Measurements from ENCODE around the gene TMEM217.
A peak's percentile ranks its signal among the peaks of the same experiment; 100 is the strongest.
"Not testable (repeated sequence)": the region's sequence is repeated elsewhere in the genome, so short reads cannot be mapped to it uniquely, and the experiment has no call there.

The TMEM217 gene

DNA sequence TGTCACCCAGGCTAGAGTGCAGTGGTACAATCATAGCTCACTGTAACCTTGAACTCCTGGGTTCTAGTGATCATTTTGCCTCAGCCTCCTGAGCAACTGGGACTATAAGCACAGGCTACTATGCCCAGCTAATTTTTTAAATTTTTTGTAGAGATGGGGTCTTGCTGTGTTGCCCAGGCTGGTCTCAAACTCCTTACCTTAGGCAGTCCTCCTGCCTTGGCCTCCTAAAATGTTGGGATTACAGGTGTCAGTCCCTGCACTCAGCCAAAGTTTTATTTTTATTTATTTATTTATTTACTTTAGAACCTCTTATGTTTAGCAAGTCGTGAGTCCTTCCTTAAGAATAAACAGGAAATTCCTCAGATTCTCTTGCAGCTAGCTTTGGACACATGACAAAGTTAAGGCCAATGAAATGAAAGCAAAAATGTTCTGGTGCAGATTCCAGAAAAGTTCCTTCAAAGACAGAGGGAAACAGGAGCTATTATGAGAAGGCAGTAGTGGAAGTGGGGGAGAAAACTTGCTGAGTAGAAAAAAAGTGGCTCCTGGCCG is 68.9 kb downstream of the TMEM217 start:
- DNase-seq (ENCODE audit: low spot score), result no peak
- TF ChIP-seq, protein P1, sequence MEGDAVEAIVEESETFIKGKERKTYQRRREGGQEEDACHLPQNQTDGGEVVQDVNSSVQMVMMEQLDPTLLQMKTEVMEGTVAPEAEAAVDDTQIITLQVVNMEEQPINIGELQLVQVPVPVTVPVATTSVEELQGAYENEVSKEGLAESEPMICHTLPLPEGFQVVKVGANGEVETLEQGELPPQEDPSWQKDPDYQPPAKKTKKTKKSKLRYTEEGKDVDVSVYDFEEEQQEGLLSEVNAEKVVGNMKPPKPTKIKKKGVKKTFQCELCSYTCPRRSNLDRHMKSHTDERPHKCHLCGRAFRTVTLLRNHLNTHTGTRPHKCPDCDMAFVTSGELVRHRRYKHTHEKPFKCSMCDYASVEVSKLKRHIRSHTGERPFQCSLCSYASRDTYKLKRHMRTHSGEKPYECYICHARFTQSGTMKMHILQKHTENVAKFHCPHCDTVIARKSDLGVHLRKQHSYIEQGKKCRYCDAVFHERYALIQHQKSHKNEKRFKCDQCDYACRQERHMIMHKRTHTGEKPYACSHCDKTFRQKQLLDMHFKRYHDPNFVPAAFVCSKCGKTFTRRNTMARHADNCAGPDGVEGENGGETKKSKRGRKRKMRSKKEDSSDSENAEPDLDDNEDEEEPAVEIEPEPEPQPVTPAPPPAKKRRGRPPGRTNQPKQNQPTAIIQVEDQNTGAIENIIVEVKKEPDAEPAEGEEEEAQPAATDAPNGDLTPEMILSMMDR (IDR thresholded peaks at IDR 0.05; ENCODE audit: extremely low read depth, missing control alignments), result no peak

DNA sequence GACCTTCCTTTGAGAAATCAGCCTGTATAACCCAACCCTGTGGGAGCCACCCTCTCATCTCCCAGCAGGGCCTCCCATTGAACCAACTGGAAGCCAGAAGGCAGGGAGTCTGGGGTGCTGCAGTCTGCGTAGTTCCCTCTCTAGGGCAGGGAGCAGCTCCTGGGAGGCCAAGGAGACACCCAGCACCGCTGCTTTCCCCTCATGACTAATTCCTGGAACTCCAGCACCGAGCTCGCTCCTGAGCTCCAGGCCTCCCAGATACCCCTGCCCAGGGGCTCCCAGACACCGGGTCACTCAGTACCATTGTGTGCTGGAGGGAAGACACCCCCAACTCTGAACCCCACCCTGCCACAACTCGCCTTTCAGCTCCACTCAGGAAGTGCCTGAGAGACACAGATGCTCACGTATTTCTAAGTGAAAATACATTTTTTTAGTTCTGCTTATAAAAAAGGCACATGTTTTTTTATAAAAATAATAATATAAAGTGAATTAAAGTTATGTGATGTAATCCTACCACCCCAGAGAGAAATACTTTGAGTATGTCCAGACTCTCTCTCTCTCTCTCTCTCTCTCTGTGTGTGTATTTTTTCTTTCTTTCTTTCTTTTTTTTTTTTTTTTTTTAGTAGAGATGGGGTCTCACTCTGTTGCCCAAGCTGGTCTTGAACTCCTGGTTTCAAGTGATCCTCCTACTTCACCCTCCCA is 70.5 kb downstream of the TMEM217 start:
- TF ChIP-seq, protein P1 (IDR thresholded peaks at IDR 0.05; ENCODE audit: extremely low read depth, missing control alignments), result no peak
- no peak for DNase-seq (ENCODE audit: low spot score)

GRCh38 chr6:37185949-37186720 is 71.8 kb downstream of the TMEM217 start:
- not testable (repeated sequence) for DNase-seq (ENCODE audit: low spot score)

GRCh38 chr6:37182736-37183590 is 75.0 kb downstream of the TMEM217 start:
- peak; percentile 53 for DNase-seq (ENCODE audit: low spot score)
- TF ChIP-seq, protein P1 (IDR thresholded peaks at IDR 0.05; ENCODE audit: extremely low read depth, missing control alignments), result no peak

GRCh38 chr6:37180610-37181009 is 77.3 kb downstream of the TMEM217 start:
- DNase-seq (ENCODE audit: low spot score), result not testable (repeated sequence)

- no peak for DNase-seq (ENCODE audit: low spot score)
- TF ChIP-seq, protein P1 (IDR thresholded peaks at IDR 0.05; ENCODE audit: extremely low read depth, missing control alignments), result no peak
Observed at GRCh38 chr6:37180075-37180474, 77.9 kb downstream of the TMEM217 start.

- TF ChIP-seq, protein P1 (IDR thresholded peaks at IDR 0.05; ENCODE audit: extremely low read depth, missing control alignments), result no peak
- DNase-seq (ENCODE audit: low spot score), result no peak
Observed at GRCh38 chr6:37177935-37178517, 79.9 kb downstream of the TMEM217 start.
